Endothelial cell of umbilical vein (primary cell): Measurements from ENCODE around the gene UPK3BL1.
"Not testable (repeated sequence)": the region's sequence is repeated elsewhere in the genome, so short reads cannot be mapped to it uniquely, and the experiment has no call there.

Experiments used
- CTCF ChIP-seq, 2 donors: IDR thresholded peaks; 1 replicate in 1 of 2; 2 replicates in 1 of 2; pipeline ENCODE4 v1.5.1; 2011; ENCODE audit warnings: low read length in 2 of 2, mild to moderate bottlenecking in 2 of 2, moderate library complexity in 2 of 2, control low read depth in 1 of 2, inconsistent platforms in 1 of 2, low read depth in 1 of 2; ENCODE audit not compliant: insufficient read depth in 1 of 2; ENCODE audit errors: extremely low read depth in 1 of 2
- EZH2 ChIP-seq: IDR thresholded peaks from 2 replicates; pipeline ENCODE4 v1.6.1; 2012; ENCODE audit warnings: borderline replicate concordance, low read depth, mild to moderate bottlenecking, moderate library complexity, low read length, inconsistent platforms; ENCODE audit not compliant: severe bottlenecking
- FOS ChIP-seq: IDR thresholded peaks from 2 replicates; pipeline ENCODE4 v1.6.1; 2011; ENCODE audit warnings: mild to moderate bottlenecking, low read length, moderate library complexity, borderline replicate concordance; ENCODE audit not compliant: insufficient read depth
- JUN ChIP-seq: IDR thresholded peaks from 2 replicates; pipeline ENCODE4 v1.6.1; 2011; ENCODE audit warnings: borderline replicate concordance, low read depth; ENCODE audit not compliant: insufficient read length, insufficient read depth
- MAX ChIP-seq: IDR thresholded peaks from 2 replicates; pipeline ENCODE4 v1.6.1; 2011; ENCODE audit not compliant: insufficient read depth, insufficient read length
- MYC ChIP-seq: IDR thresholded peaks from one replicate; pipeline ENCODE4 v1.6.1; 2011; ENCODE audit warnings: mild to moderate bottlenecking, low read depth, low read length
- POLR2A ChIP-seq: IDR thresholded peaks from 2 replicates; pipeline ENCODE4 v1.6.1; 2012; ENCODE audit warnings: low read depth, mild to moderate bottlenecking, control low read depth, low read length
- POLR2AphosphoS5 ChIP-seq: IDR thresholded peaks from 2 replicates; pipeline ENCODE4 v1.6.1; 2012; ENCODE audit warnings: low read depth, mild to moderate bottlenecking, control low read depth, low read length, moderate library complexity; ENCODE audit not compliant: insufficient read depth

GRCh38 chr7:102647813-102648212 lies 5.2 kb upstream of the UPK3BL1 start:
- not testable (repeated sequence) for TF ChIP-seq MAX; POLR2AphosphoS5; CTCF (IDR thresholded peaks at IDR 0.05; ENCODE audit: extremely low read depth in 1 of 2, insufficient read depth in 1 of 2, low read depth in 1 of 2, low read length in 2 of 2); EZH2; POLR2A; FOS; JUN; MYC
